HG02852 (cell line): Measurements from ENCODE around the gene SUSD6.

ENCODE experiments used
- ATAC-seq: cut with Tn5 transposase; IDR thresholded peaks from one replicate; pipeline ENCODE4 v1.9.1; 2021; ENCODE audit warnings: mild to moderate bottlenecking, moderate library complexity; ENCODE audit not compliant: unreplicated experiment

SUSD6 gene

GRCh38 chr14:69753860-69754259 is 142.5 kb downstream of the SUSD6 start:
- ATAC-seq, result no peak

DNA sequence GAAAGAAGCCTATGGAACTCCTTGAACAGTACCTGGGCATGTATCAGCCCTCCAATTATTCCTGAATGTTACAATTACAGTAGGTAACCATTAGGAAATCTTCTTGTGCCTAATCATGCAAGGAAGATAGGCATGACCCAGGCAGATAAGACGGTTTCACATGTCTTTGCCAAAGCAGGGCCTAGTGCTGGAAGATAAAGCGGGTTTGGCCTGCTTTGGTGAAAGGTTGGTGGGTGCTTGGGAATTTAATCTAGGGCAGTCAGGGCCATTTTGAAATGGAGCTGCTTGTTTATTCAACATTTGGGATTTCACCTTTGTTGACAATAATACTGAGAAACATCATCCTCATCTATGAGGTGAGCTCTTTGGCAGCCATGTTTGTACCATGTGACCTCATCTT is 143.1 kb downstream of the SUSD6 start:
- ATAC-seq, result no peak

- no peak for ATAC-seq
Observed at GRCh38 chr14:69755296-69755695, 143.9 kb downstream of the SUSD6 start.

- no peak for ATAC-seq
Observed at GRCh38 chr14:69755784-69756183, 144.4 kb downstream of the SUSD6 start.

- ATAC-seq, result no peak
Observed at GRCh38 chr14:69756298-69756697, 144.9 kb downstream of the SUSD6 start.

DNA sequence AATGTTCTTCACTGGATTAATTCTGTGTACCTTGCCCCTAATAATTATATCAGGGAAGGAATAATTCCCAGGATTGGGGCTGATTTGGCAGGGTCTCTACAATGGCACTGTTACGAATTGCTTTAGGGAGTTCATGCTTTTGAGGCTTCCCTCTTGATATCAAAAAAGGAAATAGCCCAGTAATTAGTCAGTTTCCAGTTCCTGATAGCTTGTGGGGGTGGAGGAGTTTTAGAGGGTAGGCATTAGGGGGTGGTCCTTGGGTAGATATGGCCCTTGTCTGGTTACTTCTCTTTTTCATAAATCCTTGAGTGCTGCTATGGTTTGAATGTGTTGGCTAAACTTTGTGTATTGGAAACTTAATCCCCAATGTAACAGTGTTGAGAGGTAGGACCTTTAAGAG is 149.4 kb downstream of the SUSD6 start:
- no peak for ATAC-seq

GRCh38 chr14:69763761-69764510 is 152.5 kb downstream of the SUSD6 start:
- no peak for ATAC-seq
